K562 (cell line): ENCODE results near the gene RORC. TPM values are rescaled to one million over a fixed set of nuclear protein-coding genes. Genes with fewer than 3 reads are reported as not detected.
A peak's percentile ranks its signal among the peaks of the same experiment; 100 is the strongest.

ENCODE experiments used
- BRCA1 ChIP-seq, 2 experiments: fragments of 450-650 bp in 1 of 2; sonication (generic) in 1 of 2; formaldehyde crosslinking in 1 of 2; IDR thresholded peaks; 2 replicates each; pipeline versions ENCODE4 v1.5.0 to v1.6.1; 2017 to 2020; ENCODE audit warnings: mild to moderate bottlenecking in 1 of 2, missing genetic modification reagents in 1 of 2
- HLTF ChIP-seq: fragments of 450-650 bp; IDR thresholded peaks from 2 replicates; pipeline ENCODE4 v1.6.1; 2016
- MIER1 ChIP-seq: fragments of 450-650 bp; IDR thresholded peaks from 2 replicates; pipeline ENCODE4 v1.6.1; 2016; ENCODE audit warnings: antibody characterized with exemption, mild to moderate bottlenecking, low read depth
- SREBF1 ChIP-seq: fragments of 150-350 bp; IDR thresholded peaks from 2 replicates; pipeline ENCODE4 v1.6.1; 2014; ENCODE audit warnings: antibody characterized with exemption, low read depth, low read length, borderline replicate concordance
- STAT5B ChIP-seq: fragments of 250-450 bp; sonication (Bioruptor Pico); IDR thresholded peaks from 2 replicates; pipeline ENCODE4 v1.8.0; 2021; ENCODE audit warnings: mild to moderate bottlenecking, inconsistent platforms
- ZC3H4 ChIP-seq: sonication (generic); formaldehyde crosslinking; IDR thresholded peaks from 2 replicates; pipeline ENCODE4 v1.9.0; 2021; ENCODE audit warnings: missing genetic modification reagents, borderline replicate concordance
- ZNF696 ChIP-seq: fragments of 250-450 bp; sonication (Bioruptor Pico); conservative IDR thresholded peaks from 2 replicates; pipeline ENCODE4 v1.4.0; 2020; ENCODE audit warnings: mild to moderate bottlenecking, moderate library complexity
- ZNF778 ChIP-seq: fragments of 450-650 bp; formaldehyde crosslinking; IDR thresholded peaks from 2 replicates; pipeline ENCODE4 v1.4.0; 2020; ENCODE audit warnings: mild to moderate bottlenecking, moderate library complexity
- ZSCAN29 ChIP-seq: fragments of 450-650 bp; IDR thresholded peaks from 2 replicates; pipeline ENCODE4 v1.6.1; 2017
- ZZZ3 ChIP-seq: fragments of 450-650 bp; IDR thresholded peaks from 2 replicates; pipeline ENCODE4 v1.6.1; 2016; ENCODE audit warnings: antibody characterized with exemption, mild to moderate bottlenecking, moderate library complexity
- polyA plus RNA-seq, 8 experiments: library from polyadenylated mRNA; depleted of rRNA in 4 of 8; stranded (reverse) in 5 of 8; unstranded in 3 of 8; fragments of >200 nt; fragmentation: Nextera tagmentation in 2 of 8; fragmentation: Illumina TruSeq in 1 of 8; extraction: Ambion mirVana in 2 of 8; extraction: Trizol in 1 of 8; gene quantifications; 2 replicates each; pipeline versions ENCODE4 v1.2.1 to v1.2.3, GENCODE V29; 2011 to 2014; ENCODE audit warnings: inconsistent platforms in 1 of 8, missing spikeins in 1 of 8
- total RNA-seq, 7 experiments: library from RNA; depleted of rRNA in 6 of 7; stranded (reverse); fragments of >200 nt in 6 of 7; fragmentation: Illumina TruSeq in 2 of 7; extraction: Trizol in 2 of 7; gene quantifications; 2 replicates each; pipeline versions ENCODE4 v1.2.1 to v1.2.3, GENCODE V29; 2011 to 2021; ENCODE audit warnings: low replicate concordance in 1 of 7
- TF ChIP-seq, protein P1 (sequence below): sonication (generic); formaldehyde crosslinking; IDR thresholded peaks from 2 replicates; pipeline ENCODE4 v1.8.0; 2022; ENCODE audit warnings: mild to moderate bottlenecking, missing genetic modification reagents
- TF ChIP-seq, protein P2 (sequence below): fragments of 450-650 bp; IDR thresholded peaks from 2 replicates; pipeline ENCODE4 v1.6.1; 2016; ENCODE audit warnings: mild to moderate bottlenecking
- TF ChIP-seq, protein P3 (sequence below): fragments of 450-650 bp; IDR thresholded peaks from 2 replicates; pipeline ENCODE4 v1.6.1; 2016; ENCODE audit warnings: mild to moderate bottlenecking, moderate library complexity

RORC gene
- total and polyA plus RNA-seq, 9 of the 15 experiments (the other 6 are each of a cell fraction or from before 2014, with no cell fraction given), result not detected

DNA sequence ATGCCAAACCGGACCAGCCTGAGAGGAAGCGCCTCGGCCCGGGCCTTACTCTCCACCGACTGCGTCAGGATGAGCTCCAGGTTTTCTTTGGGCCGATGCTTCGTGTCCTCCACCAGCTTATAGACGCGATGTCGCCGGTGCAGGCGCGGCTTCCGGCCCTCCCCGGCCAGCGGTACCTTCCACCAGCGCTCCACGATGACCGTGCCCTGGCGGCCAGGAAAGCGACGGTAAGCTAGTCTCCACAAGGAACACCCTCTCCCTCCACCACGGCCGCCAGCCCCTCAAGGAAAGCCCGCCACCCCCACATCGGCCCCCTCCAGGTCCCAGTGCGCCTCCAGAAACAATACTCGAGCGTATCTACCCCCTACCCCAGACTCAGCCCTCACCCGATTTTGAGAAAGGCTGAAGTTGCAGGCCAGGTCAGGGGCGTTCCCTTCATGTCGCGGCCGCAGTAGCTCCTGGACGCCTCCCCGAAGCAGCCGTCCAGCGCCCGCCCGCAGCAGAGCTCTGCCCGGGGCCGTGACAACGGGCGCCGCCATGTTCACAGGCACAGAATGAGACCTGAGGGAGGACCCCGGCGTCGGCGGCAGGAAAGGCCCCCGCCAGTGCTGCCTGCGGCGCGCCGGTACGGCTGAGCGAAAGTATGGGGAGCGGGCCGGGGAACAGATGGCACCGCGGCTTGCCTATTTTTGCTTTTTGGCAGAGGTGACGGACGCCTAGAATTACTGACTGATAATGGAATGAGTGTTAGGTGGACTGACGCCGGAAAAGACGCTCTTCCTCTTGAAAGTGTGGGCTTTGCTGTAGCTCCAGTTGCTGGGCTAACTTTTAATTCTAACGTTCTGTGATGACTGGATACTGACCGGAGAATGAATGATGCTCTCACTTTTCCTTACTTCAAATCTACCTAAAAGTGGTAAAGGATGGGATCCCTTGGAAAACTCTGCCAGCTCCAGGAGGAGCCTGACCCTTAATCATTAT is 68.4 kb downstream of the RORC start, which contains the start of gene MRPL9 (continued):
- TF ChIP-seq, protein P1, sequence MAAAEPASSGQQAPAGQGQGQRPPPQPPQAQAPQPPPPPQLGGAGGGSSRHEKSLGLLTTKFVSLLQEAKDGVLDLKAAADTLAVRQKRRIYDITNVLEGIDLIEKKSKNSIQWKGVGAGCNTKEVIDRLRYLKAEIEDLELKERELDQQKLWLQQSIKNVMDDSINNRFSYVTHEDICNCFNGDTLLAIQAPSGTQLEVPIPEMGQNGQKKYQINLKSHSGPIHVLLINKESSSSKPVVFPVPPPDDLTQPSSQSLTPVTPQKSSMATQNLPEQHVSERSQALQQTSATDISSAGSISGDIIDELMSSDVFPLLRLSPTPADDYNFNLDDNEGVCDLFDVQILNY (CRISPR knock-in tag), result no peak
- no peak for TF ChIP-seq SREBF1
- TF ChIP-seq BRCA1 (IDR thresholded peaks at IDR 0.05), result no peak
- TF ChIP-seq BRCA1 (CRISPR knock-in tag; IDR thresholded peaks at IDR 0.05), result no peak
- 0 out of 2 replicates have a peak, but pooled peaks have one; percentile 25 for TF ChIP-seq HLTF
- TF ChIP-seq ZNF778 (CRISPR knock-in tag), result no peak
- no peak for TF ChIP-seq ZNF696
- TF ChIP-seq ZZZ3, result no peak
- no peak for TF ChIP-seq ZSCAN29
- TF ChIP-seq, protein P2, sequence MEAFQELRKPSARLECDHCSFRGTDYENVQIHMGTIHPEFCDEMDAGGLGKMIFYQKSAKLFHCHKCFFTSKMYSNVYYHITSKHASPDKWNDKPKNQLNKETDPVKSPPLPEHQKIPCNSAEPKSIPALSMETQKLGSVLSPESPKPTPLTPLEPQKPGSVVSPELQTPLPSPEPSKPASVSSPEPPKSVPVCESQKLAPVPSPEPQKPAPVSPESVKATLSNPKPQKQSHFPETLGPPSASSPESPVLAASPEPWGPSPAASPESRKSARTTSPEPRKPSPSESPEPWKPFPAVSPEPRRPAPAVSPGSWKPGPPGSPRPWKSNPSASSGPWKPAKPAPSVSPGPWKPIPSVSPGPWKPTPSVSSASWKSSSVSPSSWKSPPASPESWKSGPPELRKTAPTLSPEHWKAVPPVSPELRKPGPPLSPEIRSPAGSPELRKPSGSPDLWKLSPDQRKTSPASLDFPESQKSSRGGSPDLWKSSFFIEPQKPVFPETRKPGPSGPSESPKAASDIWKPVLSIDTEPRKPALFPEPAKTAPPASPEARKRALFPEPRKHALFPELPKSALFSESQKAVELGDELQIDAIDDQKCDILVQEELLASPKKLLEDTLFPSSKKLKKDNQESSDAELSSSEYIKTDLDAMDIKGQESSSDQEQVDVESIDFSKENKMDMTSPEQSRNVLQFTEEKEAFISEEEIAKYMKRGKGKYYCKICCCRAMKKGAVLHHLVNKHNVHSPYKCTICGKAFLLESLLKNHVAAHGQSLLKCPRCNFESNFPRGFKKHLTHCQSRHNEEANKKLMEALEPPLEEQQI, result no peak
- TF ChIP-seq MIER1, result no peak
- no peak for TF ChIP-seq STAT5B (CRISPR knock-in tag)
- no peak for TF ChIP-seq ZC3H4 (CRISPR knock-in tag)
- TF ChIP-seq, protein P3, sequence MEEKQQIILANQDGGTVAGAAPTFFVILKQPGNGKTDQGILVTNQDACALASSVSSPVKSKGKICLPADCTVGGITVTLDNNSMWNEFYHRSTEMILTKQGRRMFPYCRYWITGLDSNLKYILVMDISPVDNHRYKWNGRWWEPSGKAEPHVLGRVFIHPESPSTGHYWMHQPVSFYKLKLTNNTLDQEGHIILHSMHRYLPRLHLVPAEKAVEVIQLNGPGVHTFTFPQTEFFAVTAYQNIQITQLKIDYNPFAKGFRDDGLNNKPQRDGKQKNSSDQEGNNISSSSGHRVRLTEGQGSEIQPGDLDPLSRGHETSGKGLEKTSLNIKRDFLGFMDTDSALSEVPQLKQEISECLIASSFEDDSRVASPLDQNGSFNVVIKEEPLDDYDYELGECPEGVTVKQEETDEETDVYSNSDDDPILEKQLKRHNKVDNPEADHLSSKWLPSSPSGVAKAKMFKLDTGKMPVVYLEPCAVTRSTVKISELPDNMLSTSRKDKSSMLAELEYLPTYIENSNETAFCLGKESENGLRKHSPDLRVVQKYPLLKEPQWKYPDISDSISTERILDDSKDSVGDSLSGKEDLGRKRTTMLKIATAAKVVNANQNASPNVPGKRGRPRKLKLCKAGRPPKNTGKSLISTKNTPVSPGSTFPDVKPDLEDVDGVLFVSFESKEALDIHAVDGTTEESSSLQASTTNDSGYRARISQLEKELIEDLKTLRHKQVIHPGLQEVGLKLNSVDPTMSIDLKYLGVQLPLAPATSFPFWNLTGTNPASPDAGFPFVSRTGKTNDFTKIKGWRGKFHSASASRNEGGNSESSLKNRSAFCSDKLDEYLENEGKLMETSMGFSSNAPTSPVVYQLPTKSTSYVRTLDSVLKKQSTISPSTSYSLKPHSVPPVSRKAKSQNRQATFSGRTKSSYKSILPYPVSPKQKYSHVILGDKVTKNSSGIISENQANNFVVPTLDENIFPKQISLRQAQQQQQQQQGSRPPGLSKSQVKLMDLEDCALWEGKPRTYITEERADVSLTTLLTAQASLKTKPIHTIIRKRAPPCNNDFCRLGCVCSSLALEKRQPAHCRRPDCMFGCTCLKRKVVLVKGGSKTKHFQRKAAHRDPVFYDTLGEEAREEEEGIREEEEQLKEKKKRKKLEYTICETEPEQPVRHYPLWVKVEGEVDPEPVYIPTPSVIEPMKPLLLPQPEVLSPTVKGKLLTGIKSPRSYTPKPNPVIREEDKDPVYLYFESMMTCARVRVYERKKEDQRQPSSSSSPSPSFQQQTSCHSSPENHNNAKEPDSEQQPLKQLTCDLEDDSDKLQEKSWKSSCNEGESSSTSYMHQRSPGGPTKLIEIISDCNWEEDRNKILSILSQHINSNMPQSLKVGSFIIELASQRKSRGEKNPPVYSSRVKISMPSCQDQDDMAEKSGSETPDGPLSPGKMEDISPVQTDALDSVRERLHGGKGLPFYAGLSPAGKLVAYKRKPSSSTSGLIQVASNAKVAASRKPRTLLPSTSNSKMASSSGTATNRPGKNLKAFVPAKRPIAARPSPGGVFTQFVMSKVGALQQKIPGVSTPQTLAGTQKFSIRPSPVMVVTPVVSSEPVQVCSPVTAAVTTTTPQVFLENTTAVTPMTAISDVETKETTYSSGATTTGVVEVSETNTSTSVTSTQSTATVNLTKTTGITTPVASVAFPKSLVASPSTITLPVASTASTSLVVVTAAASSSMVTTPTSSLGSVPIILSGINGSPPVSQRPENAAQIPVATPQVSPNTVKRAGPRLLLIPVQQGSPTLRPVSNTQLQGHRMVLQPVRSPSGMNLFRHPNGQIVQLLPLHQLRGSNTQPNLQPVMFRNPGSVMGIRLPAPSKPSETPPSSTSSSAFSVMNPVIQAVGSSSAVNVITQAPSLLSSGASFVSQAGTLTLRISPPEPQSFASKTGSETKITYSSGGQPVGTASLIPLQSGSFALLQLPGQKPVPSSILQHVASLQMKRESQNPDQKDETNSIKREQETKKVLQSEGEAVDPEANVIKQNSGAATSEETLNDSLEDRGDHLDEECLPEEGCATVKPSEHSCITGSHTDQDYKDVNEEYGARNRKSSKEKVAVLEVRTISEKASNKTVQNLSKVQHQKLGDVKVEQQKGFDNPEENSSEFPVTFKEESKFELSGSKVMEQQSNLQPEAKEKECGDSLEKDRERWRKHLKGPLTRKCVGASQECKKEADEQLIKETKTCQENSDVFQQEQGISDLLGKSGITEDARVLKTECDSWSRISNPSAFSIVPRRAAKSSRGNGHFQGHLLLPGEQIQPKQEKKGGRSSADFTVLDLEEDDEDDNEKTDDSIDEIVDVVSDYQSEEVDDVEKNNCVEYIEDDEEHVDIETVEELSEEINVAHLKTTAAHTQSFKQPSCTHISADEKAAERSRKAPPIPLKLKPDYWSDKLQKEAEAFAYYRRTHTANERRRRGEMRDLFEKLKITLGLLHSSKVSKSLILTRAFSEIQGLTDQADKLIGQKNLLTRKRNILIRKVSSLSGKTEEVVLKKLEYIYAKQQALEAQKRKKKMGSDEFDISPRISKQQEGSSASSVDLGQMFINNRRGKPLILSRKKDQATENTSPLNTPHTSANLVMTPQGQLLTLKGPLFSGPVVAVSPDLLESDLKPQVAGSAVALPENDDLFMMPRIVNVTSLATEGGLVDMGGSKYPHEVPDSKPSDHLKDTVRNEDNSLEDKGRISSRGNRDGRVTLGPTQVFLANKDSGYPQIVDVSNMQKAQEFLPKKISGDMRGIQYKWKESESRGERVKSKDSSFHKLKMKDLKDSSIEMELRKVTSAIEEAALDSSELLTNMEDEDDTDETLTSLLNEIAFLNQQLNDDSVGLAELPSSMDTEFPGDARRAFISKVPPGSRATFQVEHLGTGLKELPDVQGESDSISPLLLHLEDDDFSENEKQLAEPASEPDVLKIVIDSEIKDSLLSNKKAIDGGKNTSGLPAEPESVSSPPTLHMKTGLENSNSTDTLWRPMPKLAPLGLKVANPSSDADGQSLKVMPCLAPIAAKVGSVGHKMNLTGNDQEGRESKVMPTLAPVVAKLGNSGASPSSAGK, result no peak
